Suppressor macrophage treated with lipopolysaccharide for 1 hour (primary cell): ENCODE results near the gene ANGPTL1.
"Not testable (repeated sequence)": the region's sequence is repeated elsewhere in the genome, so short reads cannot be mapped to it uniquely, and the experiment has no call there.

Source experiments
- DNase-seq, 3 donors: peaks; one replicate each; pipeline ENCODE4 v3.0.0-alpha.2; 2020 to 2022

ANGPTL1 gene

DNA sequence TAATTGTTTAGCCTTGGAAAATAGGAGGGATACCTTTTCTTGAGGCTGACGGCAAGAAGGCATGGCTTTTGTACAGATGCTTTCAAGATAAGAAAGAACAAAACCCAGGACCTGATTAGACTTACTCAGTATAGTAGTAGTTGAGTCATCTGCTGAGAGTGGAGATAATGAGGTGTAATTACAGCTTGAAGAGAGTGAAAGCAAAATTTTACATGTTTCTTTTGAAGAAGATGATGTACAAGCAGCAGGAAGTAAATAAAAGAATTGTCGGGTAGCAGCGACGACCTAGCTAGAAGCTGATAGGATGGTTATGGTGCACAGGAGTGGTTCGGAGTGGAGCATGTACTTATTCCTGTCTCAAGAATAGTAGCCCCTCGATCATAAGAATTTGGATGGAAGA is 6.6 kb downstream of the ANGPTL1 start:
- DNase-seq, result no peak

DNA sequence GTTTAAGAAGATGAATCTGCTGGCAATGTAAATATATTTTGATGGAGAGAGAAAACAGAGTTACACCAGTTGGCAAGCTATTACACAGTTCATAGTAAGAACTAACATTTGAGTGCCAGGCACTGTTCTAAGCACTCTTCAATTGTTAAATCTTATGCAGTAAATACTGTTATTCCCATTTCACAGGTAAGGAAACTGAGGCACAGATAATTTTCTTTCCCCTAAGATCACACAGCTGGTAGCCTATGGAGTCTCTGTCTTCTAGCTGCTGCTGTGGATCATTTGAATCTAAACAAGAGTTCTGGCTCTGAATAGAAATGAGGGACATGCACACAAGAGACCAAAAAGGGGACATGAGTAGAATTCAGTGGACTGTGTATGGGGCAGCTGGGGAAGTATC is 8.0 kb downstream of the ANGPTL1 start:
- no peak for DNase-seq

DNA sequence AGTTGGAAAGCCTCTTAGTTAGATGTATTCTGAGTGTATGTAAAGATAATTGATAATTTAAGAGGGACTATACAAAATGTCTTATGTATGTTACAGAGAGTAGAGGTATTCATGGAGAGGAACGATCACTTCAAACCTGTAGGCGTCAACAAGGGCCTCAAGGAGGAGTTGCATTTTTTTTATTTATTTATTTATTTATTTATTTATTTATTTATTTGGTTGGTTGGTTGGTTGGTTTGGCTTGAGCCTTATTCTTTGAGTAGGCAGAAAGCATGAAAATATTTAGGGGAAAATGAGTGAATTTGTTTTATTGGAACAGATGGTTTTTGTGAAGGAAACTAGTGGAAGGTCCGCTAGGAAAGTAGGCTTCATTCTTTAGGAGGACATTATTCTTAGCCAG is 8.5 kb downstream of the ANGPTL1 start:
- DNase-seq, result no peak

DNA sequence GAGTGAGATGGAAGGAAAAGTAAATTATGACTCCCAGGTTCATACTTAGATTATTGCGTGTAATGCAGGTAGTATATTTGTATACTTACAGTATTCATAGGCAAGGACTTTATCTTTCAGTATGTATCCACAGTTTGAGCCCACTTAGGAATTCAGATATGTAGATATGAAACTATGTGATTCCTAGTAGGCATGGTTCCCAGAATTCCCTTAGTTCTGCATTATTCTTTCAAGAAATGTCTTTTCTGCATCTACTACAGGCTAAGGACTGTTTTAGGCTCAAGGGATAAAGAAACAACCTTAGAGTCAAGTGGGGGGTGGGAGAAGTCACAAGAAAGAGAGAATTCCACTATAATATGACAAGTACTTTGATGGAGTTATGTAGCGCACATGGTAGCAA is 13.8 kb downstream of the ANGPTL1 start:
- no peak for DNase-seq

DNA sequence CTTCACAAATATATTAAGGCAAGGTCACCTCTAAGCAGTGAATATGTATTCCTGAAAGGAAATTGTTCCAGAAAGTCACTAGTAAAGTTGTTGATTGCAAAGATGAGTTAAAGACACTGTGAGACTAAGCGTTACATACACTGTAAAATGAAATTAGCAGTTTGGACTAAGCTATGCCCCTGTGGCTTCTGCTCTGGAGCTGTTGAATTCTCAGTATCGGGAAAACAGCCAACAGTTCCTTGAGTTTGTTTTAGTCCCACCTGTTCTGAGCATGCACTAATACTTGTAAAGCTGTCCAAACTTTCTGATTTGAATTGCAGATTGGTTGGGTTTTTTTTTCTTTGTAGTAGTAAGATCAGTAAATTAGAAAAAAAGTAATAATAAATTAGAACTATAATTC is 21.0 kb downstream of the ANGPTL1 start:
- no peak for DNase-seq

DNA sequence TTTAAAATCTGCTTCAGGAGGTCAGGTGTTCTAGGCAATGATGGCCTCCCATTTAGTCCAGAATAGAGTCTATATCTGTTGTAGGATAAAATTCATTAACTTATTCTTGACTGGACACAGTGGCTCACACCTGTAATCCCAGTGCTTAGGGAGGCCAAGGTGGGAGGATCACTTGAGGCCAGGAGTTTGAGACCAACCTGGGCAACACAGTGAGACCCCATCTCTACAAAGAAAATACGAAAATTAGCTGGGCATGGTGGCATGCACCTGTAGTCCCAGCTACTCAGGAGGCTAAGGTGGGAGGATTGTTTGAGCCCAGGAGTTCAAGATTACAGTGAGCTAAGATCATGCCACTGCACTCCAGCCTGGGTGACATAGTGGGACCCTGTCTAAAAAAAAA is 23.0 kb downstream of the ANGPTL1 start:
- not testable (repeated sequence) for DNase-seq

DNA sequence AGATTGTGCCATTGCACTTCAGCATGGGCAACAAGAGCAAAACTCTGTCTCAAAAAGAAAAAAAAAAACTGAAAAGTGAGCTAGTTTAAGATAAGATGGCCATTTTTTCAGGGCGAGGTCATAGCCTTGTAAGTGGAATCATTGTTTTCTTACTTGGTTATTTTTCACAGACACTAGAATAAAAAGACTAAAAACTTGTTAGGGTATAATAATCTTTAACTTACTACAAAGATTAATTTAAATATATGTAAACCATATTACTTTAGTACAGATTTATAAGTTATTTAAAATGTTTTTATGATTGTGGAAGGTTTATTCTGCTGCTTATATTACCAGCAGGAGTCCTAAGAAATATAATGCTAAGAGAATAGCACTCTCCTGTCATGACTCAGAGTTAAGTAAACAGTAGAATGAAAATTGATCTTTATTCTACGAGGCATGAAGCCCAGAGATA is 23.5 kb downstream of the ANGPTL1 start:
- DNase-seq, result no peak

DNA sequence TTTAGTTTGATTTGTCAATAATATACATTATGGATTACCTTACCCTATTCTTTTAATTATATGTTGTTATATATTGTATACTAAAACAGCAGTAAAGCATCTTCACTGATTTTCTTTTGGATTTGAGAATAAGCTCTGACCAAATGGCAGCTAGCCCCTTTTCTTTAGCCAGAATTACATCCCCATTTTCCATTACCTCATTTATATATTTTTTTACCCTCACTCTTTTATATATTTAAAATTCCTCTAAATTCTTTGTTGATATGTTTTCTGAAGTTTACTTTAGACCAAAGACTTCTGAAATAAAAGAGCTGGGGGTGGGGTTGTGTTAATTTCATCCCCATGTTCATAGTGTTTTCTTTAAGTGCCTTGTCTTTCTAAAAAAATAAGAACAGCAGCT is 24.6 kb downstream of the ANGPTL1 start:
- DNase-seq, result no peak

DNA sequence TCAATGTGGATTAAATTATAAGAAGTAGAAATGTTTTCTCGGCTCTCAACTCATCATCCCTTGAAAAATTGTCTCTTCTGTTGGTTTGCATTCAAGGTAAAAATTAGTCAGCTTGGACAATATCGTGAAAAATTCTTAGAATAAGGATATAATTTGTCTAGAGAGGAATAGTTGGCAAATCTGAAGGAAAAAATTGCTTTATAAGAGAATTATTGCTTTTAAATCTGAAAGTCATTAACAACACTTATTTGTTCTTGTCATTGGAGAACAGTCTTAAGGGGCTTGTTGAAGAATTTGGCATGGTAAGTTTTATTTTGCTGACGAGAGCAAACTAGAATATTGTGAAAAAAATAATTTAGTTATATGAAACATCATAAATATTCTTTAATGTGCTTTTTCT is 26.4 kb downstream of the ANGPTL1 start:
- no peak for DNase-seq

DNA sequence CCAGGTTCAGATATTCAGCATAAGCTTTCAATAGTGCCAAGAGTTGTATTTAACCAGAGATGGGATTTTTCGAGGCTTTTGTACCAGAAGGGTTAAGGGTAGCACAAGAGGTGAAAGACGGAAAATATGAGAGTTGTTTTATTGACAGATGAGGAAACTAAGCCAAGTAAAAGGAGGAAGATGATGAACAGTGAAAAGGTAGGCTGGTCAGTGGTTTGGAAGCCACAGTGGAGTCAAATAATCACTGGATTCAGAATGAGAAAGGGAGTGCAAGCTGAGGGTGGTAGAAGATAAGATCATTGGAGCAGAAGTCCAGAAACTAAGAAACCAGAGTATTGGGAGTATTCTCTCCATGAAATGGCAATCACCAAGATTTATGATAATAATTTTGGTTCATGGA is 45.7 kb downstream of the ANGPTL1 start:
- no peak for DNase-seq

DNA sequence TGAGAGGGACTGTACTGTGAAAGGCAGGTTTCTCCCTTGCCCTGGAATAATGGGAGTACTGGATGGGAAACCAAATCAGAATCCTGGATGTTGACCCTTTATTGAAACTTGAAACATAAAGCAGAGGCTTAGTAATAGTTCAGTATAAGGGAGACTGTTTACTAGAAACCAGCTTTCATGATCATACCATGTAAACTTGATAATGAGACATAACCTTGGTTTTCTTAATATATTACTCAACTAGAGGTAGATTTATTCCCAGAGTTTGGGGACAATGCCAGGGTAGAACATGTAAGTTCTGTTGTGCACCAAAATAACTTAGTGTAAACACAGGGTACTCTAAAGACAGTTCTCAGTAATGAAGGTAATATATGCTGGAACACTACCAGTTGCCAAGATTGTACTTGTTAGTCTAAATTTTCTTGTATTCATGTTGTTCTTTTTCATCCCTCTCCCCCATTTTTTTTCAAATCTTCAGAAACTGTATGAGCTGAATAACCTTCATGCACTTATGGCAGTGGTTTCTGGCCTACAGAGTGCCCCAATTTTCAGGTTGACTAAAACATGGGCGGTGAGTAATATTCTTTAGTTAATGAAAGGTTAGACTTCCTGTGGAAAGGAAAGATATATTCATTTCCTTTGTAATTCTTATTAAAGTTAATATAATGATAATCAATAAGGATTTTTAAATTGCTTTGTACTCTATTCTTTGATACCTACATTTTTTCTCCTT is 49.6 kb downstream of the ANGPTL1 start:
- no peak for DNase-seq

DNA sequence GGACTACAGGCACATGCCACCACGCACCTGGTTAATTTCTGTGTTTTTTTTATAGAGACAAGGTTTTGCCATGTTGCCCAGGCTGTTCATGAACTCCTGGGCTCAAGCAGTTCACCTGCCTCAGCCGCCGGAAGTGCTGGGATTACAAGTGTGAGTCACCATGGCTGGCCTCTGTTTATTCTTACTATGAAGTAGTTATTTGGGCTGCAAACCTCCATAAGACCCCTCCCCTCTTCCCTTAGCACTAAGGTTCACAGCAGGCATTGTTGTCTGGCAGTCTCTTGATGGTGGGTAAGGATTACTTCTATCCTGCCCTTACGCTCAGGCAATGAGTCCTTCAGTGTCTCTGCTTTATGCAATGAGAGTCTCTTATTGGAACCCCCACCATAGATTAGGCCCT is 51.8 kb downstream of the ANGPTL1 start:
- no peak for DNase-seq

DNA sequence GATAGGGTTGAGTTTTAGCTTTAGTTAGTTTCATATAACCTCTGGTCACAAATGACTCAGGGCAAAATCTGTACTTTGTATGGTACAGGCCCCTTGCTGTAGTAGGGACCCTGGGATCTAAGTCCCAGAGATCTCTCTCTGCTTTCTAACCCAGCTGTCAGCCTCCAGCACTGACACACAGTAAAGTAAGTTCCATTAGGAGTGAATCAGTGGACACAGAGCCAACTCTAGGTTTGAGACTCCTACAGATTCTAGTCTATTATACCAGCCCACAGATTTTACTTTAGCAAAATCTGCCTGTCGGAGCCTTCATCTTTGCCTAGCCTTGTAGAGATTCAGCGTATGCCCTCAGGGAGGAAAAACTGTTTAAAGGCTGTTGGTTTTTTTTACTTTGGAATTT is 52.5 kb downstream of the ANGPTL1 start:
- no peak for DNase-seq

DNA sequence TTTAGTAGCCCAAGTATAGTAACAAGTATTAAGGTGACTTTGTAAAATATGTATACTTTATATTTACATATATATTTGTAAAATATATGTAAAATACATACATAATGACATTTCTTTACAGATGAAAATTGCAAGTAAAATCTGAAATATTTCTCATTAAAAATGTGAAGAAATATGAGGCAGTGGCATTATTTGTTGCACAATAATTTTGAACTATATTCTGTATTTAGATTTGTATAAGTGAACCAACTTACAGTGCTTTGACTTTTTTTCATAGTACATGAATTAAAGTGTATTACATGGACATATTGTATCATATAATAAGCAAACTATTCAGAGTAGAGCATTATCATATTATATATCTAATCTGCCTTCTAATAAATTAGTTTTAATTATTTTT is 60.3 kb downstream of the ANGPTL1 start:
- no peak for DNase-seq

DNA sequence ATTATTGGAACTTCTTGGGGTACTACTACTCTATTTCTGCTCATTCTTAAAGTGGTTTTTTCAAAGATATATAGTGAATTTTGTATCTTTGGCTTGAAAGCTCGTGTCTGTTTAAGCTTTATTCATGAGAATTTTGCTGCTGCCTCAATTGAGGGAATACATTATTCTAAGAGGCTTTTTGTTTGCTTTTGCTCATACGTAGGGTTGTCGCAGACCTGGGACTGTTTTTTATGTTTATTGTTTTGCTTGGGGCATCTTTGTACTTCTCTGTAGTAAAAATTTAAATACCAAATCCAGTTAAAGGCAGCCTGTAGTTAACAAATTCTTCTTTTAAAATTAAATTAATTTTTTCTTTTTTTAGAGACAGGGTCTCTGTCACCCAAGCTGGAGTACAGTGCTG is 62.3 kb downstream of the ANGPTL1 start:
- no peak for DNase-seq

DNA sequence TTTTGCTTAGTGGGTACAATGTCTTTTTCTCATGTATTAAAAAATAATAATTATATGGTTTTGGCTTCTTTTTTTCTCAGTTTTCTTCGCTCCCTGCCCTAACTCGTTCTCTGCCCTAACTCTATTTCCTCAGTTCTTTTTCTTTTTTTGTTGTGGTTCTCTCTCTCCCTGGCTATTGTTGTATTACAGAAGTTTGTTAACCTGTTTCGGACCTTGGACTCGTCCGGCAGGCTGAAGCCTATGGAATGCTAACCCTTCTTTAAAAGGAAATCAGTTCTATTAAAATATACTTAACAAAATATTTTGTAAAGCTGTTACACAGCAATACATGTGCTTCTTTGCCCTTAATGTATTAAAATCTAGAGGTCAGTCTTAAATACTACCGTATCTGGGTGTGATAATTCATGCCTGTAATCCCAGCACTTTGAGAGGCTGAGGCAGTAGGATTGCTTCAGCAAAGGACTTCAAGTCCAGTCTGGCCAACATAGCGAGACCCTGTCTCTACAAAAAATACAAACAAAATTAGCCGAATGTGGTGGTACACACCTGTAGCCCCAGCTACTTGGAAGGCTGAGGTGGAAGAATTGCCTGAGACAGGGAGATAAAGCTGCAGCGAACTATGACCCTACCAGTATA is 64.1 kb downstream of the ANGPTL1 start:
- DNase-seq, result no peak

DNA sequence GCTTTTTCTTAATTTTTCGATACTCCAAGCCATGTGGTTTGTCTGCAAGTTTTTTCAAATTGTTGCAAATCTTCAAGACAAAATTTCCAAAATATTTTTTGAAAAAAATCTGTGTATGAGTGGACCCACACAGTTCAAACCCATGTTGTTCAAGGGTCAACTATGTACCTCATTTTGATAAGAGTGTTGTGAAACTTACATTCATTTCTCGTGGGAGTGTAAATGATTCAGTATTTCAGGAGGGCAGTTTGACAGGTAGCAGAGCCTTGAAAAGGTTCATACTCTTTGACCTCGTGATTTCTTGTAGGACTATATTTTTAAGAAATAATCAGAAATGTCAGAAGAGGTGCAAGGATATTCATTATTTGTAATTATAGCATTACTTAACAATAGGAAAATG is 68.0 kb downstream of the ANGPTL1 start:
- no peak for DNase-seq
